ENCODE data around the gene BAAT. TPM values are rescaled to one million over a fixed set of nuclear protein-coding genes. Genes with fewer than 3 reads are reported as not detected.
"Not testable (repeated sequence)": the region's sequence is repeated elsewhere in the genome, so short reads cannot be mapped to it uniquely, and the experiment has no call there.

Gene BAAT
- total RNA-seq = not detected in 2 replicates

DNA sequence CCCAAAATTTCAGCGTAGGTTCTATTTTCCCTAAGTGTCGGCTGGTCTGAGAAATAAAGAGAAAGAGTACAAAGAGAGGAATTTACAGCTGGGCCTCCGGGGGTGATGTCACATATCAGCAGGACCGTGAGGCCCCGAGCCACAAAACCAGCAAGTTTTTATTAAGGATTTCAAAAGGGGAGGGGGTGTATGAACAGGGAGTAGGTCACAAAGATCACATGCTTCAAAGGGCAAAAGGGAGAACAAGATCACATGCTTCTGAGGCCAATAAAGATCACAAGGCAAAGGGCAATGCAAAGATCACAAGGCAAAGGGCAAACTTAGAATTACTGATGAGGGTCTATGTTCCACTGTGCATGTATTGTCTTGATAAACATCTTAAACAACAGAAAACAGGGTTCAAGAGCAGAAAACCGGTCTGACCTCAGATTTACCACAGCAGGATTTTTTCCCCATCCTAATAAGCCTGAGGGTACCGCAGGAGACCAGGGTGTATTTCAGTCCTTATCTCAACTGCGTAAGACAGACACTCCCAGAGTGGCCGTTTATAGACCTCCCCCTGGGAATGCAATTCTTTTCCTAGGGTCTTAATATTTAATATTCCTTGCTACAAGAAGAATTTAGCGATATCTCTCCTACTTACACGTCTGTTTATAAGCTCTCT lies at the start of gene BAAT:
Gene BAAT (minus strand): TSS at position 134 of the 664 bp plus-strand sequence. CDS start 13,602 bp downstream, outside the sequence.
- not testable (repeated sequence) for H3K27me3 ChIP-seq (ENCODE audit: control insufficient read depth, insufficient read depth, low read length); DNase-seq (ENCODE audit: low read depth); H3K4me3 ChIP-seq (ENCODE audit: low read depth, low read length); H3K36me3 ChIP-seq (ENCODE audit: control insufficient read depth, insufficient read depth, low read length)

- TF ChIP-seq CTCF (IDR thresholded peaks at IDR 0.05; ENCODE audit: insufficient read depth, low read length, poor library complexity, severe bottlenecking) = no peak
- no peak for DNase-seq (ENCODE audit: low read depth)
- no peaks in the 10 kb centered on the region for H3K36me3 ChIP-seq (ENCODE audit: control insufficient read depth, insufficient read depth, low read length)
Measured at GRCh38 chr9:101433229-101433628, 48.4 kb upstream of the BAAT start.

DNA sequence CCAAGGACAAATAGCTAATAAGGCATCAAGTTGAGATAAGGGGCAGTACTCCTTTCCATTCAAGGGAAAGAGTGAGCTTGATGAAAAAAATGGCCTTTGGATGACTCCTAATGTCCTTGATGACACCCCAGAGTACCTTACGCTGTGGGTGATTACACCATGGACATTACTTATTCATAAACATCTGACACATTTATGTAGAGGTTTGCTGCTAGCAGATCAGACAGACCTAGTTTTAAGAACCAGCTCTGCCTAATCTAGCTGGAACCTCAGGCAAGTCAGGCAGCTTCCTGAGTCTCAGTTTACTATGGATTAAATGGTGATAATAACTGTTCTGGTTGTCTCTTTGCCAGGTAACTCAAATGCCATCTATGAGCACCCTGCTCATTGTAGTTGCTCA lies 47.9 kb upstream of the BAAT start:
- Histone ChIP-seq H3K36me3 (ENCODE audit: control insufficient read depth, insufficient read depth, low read length) (no peaks in the 10 kb centered on the region), H3K4me3 (ENCODE audit: low read depth, low read length) (no peak overlapping the region), H3K27me3 (ENCODE audit: control insufficient read depth, insufficient read depth, low read length) (no peaks in the 10 kb centered on the region)
- DNase-seq (ENCODE audit: low read depth) = no peak
- no peak for TF ChIP-seq CTCF (IDR thresholded peaks at IDR 0.05; ENCODE audit: insufficient read depth, low read length, poor library complexity, severe bottlenecking)

More at GRCh38 chr9:101433229-101433628, 48.4 kb upstream of the BAAT start:
- H3K27me3 ChIP-seq (ENCODE audit: control insufficient read depth, insufficient read depth, low read length) = no peaks in the 10 kb centered on the region
- no peak overlapping the region for H3K4me3 ChIP-seq (ENCODE audit: low read depth, low read length)

DNA sequence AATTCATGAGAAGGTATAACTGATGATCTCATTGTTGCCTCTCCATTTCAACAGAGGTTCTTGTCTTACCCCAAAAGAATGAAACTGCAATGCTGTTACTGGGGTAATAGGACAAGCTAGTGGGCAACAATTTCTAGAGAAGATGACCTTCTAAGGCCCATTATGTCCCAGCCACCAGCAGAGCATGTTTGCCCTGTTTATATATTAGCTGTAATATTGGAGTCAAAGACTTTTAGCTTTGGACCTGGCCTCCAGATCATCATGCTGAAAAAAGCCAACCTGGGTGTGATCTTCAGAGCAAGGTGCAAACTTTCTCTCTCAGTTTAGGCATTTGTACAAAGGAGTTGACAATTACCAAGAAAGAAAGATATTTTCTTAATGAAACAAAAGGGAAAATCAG lies 47.4 kb upstream of the BAAT start:
- TF ChIP-seq CTCF (IDR thresholded peaks at IDR 0.05; ENCODE audit: insufficient read depth, low read length, poor library complexity, severe bottlenecking) = no peak
- Histone ChIP-seq H3K4me3 (ENCODE audit: low read depth, low read length) (no peak overlapping the region), H3K36me3 (ENCODE audit: control insufficient read depth, insufficient read depth, low read length) (no peaks in the 10 kb centered on the region), H3K27me3 (ENCODE audit: control insufficient read depth, insufficient read depth, low read length) (no peaks in the 10 kb centered on the region)
- DNase-seq (ENCODE audit: low read depth) = no peak

DNA sequence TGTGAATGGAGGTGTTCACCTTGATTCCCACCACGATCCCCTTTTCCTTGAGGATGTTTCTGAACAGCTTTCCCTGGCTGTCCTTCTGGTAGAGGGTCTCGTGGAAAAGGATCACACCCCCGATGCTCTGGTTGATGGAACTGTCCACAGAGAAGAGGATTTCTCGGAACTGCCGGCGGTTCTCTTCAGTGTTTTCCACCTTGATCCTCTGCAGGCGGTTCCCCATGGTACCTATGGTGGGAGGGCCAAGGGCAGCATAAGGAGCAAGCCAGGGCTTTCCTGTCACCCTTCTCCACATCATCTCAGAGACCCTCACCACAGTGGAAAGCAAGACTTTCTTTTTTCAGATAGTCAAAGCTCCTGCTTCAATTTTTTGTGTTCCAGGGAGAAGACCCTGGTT lies 44.9 kb upstream of the BAAT start:
- Histone ChIP-seq H3K36me3 (ENCODE audit: control insufficient read depth, insufficient read depth, low read length) (no peaks in the 10 kb centered on the region), H3K4me3 (ENCODE audit: low read depth, low read length) (no peak overlapping the region), H3K27me3 (ENCODE audit: control insufficient read depth, insufficient read depth, low read length) (no peaks in the 10 kb centered on the region)
- no peak for DNase-seq (ENCODE audit: low read depth)
- TF ChIP-seq CTCF (IDR thresholded peaks at IDR 0.05; ENCODE audit: insufficient read depth, low read length, poor library complexity, severe bottlenecking) = no peak

DNA sequence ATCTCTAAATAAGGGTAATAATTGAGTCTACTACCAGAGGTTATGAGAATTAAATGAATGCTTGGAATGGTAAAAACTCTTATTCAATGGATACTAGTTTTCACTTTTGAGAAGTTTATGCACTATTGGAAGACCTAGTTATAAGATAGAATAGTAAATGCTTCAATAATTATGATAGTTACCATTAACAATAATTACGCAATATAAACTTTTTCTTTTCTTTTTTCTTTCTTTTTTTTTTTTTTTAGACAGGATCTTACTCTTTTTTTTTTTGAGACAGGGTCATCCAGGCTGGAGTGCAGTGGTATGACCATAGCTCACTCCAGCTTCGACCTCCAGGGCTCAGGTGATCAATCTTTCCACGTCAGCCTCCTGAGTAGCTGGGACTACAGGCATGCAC lies 44.1 kb upstream of the BAAT start:
- Histone ChIP-seq H3K36me3 (ENCODE audit: control insufficient read depth, insufficient read depth, low read length) (no peaks in the 10 kb centered on the region), H3K4me3 (ENCODE audit: low read depth, low read length) (no peak overlapping the region), H3K27me3 (ENCODE audit: control insufficient read depth, insufficient read depth, low read length) (no peaks in the 10 kb centered on the region)
- no peak for TF ChIP-seq CTCF (IDR thresholded peaks at IDR 0.05; ENCODE audit: insufficient read depth, low read length, poor library complexity, severe bottlenecking)
- DNase-seq (ENCODE audit: low read depth) = no peak
